NCI-H1417 treated with DMSO at 0.1 percent for 48 hours (cell line): ENCODE data around the gene AEN.

ENCODE experiments used
- DNase-seq: peaks from one replicate; lab custom pipeline; 2025; lab: John Stamatoyannopoulos, UW

AEN gene

GRCh38 chr15:88649753-88650551 lies 28.8 kb downstream of the AEN start:
- DNase-seq, result no peak

- DNase-seq, result no peak
Observed at GRCh38 chr15:88650556-88650955, 29.4 kb downstream of the AEN start.

GRCh38 chr15:88651136-88651732 lies 30.1 kb downstream of the AEN start:
- DNase-seq, result no peak

GRCh38 chr15:88651971-88652370 lies 30.8 kb downstream of the AEN start:
- DNase-seq, result no peak

- DNase-seq, result no peak
Observed at GRCh38 chr15:88652456-88653199, 31.5 kb downstream of the AEN start.

- no peak for DNase-seq
Observed at GRCh38 chr15:88653200-88654064, 32.3 kb downstream of the AEN start.

GRCh38 chr15:88654430-88655102 lies 33.4 kb downstream of the AEN start:
- no peak for DNase-seq

- DNase-seq, result no peak
Observed at GRCh38 chr15:88655103-88655553, 34.0 kb downstream of the AEN start.

- DNase-seq, result no peak
Observed at GRCh38 chr15:88655800-88656488, 34.8 kb downstream of the AEN start.

- DNase-seq, result no peak
Observed at GRCh38 chr15:88656760-88657221, 35.7 kb downstream of the AEN start.

- DNase-seq, result no peak
Observed at GRCh38 chr15:88657326-88658069, 36.4 kb downstream of the AEN start.

GRCh38 chr15:88658070-88658965 lies 37.2 kb downstream of the AEN start:
- no peak for DNase-seq

- no peak for DNase-seq
Observed at GRCh38 chr15:88658972-88659931, 38.1 kb downstream of the AEN start.

GRCh38 chr15:88661041-88661700 lies 40.0 kb downstream of the AEN start:
- no peak for DNase-seq

- DNase-seq, result no peak
Observed at GRCh38 chr15:88661761-88662556, 40.8 kb downstream of the AEN start.

GRCh38 chr15:88663141-88663621 lies 42.0 kb downstream of the AEN start:
- no peak for DNase-seq
